WTC11 (cell line): Measurements from ENCODE around the gene NLGN1. TPM values are rescaled to one million over a fixed set of nuclear protein-coding genes. Genes with fewer than 3 reads are reported as not detected.

Experiments
- ATAC-seq: fragments of 200-7000 bp; cut with Tn5 transposase; 2 replicates; pipeline ENCODE4 v1.10.0; 2021; ENCODE audit warnings: mild to moderate bottlenecking, moderate library complexity
- CTCF ChIA-PET: fragments of 300-600 bp; sonication (Branson Sonifier 250); formaldehyde crosslinking; loops from one replicate; lab custom pipeline; 2021; ENCODE audit warnings: antibody characterized with exemption; lab: Charles Lee
- POLR2A ChIA-PET: fragments of 350-600 bp; sonication (Branson Sonifier 250); formaldehyde crosslinking; loops from one replicate; lab custom pipeline; 2021; ENCODE audit warnings: antibody characterized with exemption; lab: Charles Lee
- DNase-seq: peaks from one replicate; pipeline ENCODE4 v3.0.0; 2021; ENCODE audit warnings: low spot score
- H3K27ac Mint-ChIP-seq: 2 replicates; pipeline ENCODE4 v1.8.0; 2021; ENCODE audit warnings: mixed read lengths
- H3K27me3 Mint-ChIP-seq: 2 replicates; pipeline ENCODE4 v1.8.0; 2021; ENCODE audit warnings: low read depth, mild to moderate bottlenecking, moderate library complexity, mixed read lengths
- H3K36me3 Mint-ChIP-seq: 2 replicates; pipeline ENCODE4 v1.8.0; 2021; ENCODE audit warnings: mixed read lengths
- H3K4me1 Mint-ChIP-seq: 2 replicates; pipeline ENCODE4 v1.8.0; 2022; ENCODE audit warnings: mixed read lengths
- H3K4me3 Mint-ChIP-seq: 2 replicates; pipeline ENCODE4 v1.8.0; 2021; ENCODE audit warnings: mild to moderate bottlenecking, moderate library complexity, mixed read lengths
- H3K9me3 Mint-ChIP-seq: 2 replicates; pipeline ENCODE4 v1.8.0; 2021; ENCODE audit warnings: mixed read lengths
- ATF1 ChIP-seq: sonication (generic); formaldehyde crosslinking; IDR thresholded peaks from 2 replicates; pipeline ENCODE4 v1.8.1; 2023; ENCODE audit warnings: mild to moderate bottlenecking, moderate library complexity, missing genetic modification reagents
- ETV6 ChIP-seq: sonication (generic); formaldehyde crosslinking; IDR thresholded peaks from 2 replicates; pipeline ENCODE4 v1.8.1; 2022; ENCODE audit warnings: mild to moderate bottlenecking, missing genetic modification reagents
- FOXP1 ChIP-seq: sonication (generic); formaldehyde crosslinking; IDR thresholded peaks from 2 replicates; pipeline ENCODE4 v1.8.0; 2022; ENCODE audit warnings: missing genetic modification reagents, mild to moderate bottlenecking, moderate library complexity, borderline replicate concordance
- NR1H2 ChIP-seq: sonication (generic); formaldehyde crosslinking; IDR thresholded peaks from 2 replicates; pipeline ENCODE4 v1.9.0; 2021; ENCODE audit warnings: mild to moderate bottlenecking, moderate library complexity, missing genetic modification reagents
- NR2C2 ChIP-seq: sonication (generic); formaldehyde crosslinking; IDR thresholded peaks from 2 replicates; pipeline ENCODE4 v1.8.0; 2022; ENCODE audit warnings: mild to moderate bottlenecking, missing genetic modification reagents
- TP53 ChIP-seq: sonication (generic); formaldehyde crosslinking; IDR thresholded peaks from 2 replicates; pipeline ENCODE4 v1.8.1; 2023; ENCODE audit warnings: mild to moderate bottlenecking, missing genetic modification reagents
- ZNF416 ChIP-seq: fragments of 250-450 bp; sonication (Bioruptor Pico); IDR thresholded peaks from 2 replicates; pipeline ENCODE4 v1.9.0; 2021; ENCODE audit warnings: mild to moderate bottlenecking, inconsistent platforms
- total RNA-seq: library from RNA; stranded (reverse); gene quantifications from 3 replicates; pipeline ENCODE4 v1.2.3, GENCODE V29; 2021
- TF ChIP-seq, protein P1 (sequence below): sonication (generic); formaldehyde crosslinking; IDR thresholded peaks from 2 replicates; pipeline ENCODE4 v1.8.0; 2022; ENCODE audit warnings: mild to moderate bottlenecking, missing genetic modification reagents
- TF ChIP-seq, protein P2 (sequence below): fragments of 200-600 bp; IDR thresholded peaks from 2 replicates; pipeline ENCODE4 v1.8.0; 2022; ENCODE audit warnings: antibody characterized with exemption
- TF ChIP-seq, protein P3 (sequence below): fragments of 250-450 bp; sonication (Bioruptor Pico); IDR thresholded peaks from 2 replicates; pipeline ENCODE4 v1.9.0; 2021; ENCODE audit warnings: mild to moderate bottlenecking
- TF ChIP-seq, protein P4 (sequence below): fragments of 250-450 bp; sonication (Bioruptor Pico); IDR thresholded peaks from 2 replicates; pipeline ENCODE4 v1.8.0; 2021; ENCODE audit warnings: mild to moderate bottlenecking
- TF ChIP-seq, protein P5 (sequence below): sonication (generic); formaldehyde crosslinking; IDR thresholded peaks from 2 replicates; pipeline ENCODE4 v1.8.1; 2022; ENCODE audit warnings: mild to moderate bottlenecking, missing genetic modification reagents, moderate library complexity, borderline replicate concordance
- TF ChIP-seq, protein P6 (sequence below): fragments of 250-450 bp; sonication (Bioruptor Pico); conservative IDR thresholded peaks from 2 replicates; pipeline ENCODE4 v1.9.0; 2021; ENCODE audit warnings: mild to moderate bottlenecking
- TF ChIP-seq, protein P7 (sequence below): sonication (generic); formaldehyde crosslinking; IDR thresholded peaks from 2 replicates; pipeline ENCODE4 v1.8.0; 2022; ENCODE audit warnings: mild to moderate bottlenecking, missing genetic modification reagents
- TF ChIP-seq, protein P8 (sequence below): sonication (generic); formaldehyde crosslinking; IDR thresholded peaks from 2 replicates; pipeline ENCODE4 v1.8.0; 2023; ENCODE audit warnings: missing genetic modification reagents
- TF ChIP-seq, protein P9 (sequence below): fragments of 250-450 bp; sonication (Bioruptor Pico); IDR thresholded peaks from 2 replicates; pipeline ENCODE4 v2.1.2; 2022; ENCODE audit warnings: mild to moderate bottlenecking, moderate library complexity

NLGN1 gene
- total RNA-seq, 1 experiment from 2014 or later, result 12.4 TPM

DNA sequence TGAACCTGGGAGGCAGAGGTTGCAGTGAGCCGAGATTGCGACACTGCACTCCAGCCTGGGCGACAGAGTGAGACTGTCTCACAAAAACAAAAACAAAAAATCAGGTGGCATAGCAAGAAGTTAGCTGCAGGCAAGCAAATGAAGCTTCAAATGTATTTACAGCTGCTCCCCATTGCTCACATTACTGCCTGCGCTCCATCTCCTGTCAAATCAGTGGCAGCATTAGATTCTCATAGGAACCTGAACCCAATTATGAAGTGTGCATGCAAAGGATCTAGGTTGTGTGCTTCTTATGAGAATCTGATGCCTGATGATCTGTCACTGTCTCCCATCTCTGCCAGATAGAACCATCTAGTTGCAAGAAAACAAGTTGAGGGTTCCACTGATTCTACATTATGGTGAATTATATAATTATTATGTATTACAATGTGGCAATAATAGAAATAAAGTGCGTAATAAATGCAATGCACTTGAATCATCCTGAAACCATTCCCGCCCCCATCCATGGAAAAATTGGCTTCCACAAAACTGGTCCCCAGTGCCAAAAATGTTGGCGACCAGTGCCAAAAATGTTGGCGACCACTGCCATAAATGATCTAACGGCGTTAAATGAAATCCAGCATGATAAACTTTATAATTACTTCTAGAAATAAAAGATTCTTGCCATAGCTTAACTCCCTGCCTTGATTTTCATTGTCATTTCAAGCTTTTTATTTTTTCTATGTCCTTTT, 844.9 kb downstream of the NLGN1 start (continued):
- TF ChIP-seq, protein P1, sequence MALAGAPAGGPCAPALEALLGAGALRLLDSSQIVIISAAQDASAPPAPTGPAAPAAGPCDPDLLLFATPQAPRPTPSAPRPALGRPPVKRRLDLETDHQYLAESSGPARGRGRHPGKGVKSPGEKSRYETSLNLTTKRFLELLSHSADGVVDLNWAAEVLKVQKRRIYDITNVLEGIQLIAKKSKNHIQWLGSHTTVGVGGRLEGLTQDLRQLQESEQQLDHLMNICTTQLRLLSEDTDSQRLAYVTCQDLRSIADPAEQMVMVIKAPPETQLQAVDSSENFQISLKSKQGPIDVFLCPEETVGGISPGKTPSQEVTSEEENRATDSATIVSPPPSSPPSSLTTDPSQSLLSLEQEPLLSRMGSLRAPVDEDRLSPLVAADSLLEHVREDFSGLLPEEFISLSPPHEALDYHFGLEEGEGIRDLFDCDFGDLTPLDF, result no peak
- TF ChIP-seq, protein P2, sequence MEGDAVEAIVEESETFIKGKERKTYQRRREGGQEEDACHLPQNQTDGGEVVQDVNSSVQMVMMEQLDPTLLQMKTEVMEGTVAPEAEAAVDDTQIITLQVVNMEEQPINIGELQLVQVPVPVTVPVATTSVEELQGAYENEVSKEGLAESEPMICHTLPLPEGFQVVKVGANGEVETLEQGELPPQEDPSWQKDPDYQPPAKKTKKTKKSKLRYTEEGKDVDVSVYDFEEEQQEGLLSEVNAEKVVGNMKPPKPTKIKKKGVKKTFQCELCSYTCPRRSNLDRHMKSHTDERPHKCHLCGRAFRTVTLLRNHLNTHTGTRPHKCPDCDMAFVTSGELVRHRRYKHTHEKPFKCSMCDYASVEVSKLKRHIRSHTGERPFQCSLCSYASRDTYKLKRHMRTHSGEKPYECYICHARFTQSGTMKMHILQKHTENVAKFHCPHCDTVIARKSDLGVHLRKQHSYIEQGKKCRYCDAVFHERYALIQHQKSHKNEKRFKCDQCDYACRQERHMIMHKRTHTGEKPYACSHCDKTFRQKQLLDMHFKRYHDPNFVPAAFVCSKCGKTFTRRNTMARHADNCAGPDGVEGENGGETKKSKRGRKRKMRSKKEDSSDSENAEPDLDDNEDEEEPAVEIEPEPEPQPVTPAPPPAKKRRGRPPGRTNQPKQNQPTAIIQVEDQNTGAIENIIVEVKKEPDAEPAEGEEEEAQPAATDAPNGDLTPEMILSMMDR, result no peak

DNA sequence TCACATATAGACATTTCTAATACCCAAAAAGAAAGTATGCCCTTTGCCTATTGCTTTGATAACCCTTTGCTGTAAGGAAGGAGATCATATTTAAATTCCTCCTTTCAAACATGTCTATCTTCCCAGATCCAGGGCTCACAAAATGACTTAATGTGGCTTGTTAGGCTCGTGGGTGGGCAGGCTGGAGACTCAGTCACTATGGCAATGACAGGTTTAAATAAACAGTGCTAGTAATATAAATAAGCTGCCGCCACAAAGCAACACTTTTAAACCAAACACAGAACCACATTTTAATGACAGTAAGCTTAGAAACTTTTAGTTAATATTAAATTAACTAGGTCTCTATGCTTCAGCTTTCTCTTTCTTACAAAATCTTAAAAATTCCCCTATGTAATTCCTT, 845.6 kb downstream of the NLGN1 start:
- ChIA-PET CTCF (no interaction called here), POLR2A (no interaction called here)
- no peaks in the 10 kb centered on the region for H3K27me3 Mint-ChIP-seq
- no peak for DNase-seq
- TF ChIP-seq, protein P3, sequence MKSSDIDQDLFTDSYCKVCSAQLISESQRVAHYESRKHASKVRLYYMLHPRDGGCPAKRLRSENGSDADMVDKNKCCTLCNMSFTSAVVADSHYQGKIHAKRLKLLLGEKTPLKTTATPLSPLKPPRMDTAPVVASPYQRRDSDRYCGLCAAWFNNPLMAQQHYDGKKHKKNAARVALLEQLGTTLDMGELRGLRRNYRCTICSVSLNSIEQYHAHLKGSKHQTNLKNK (CRISPR knock-in tag), result no peak
- TF ChIP-seq ETV6 (CRISPR knock-in tag) (no peak), NR1H2 (CRISPR knock-in tag) (no peak), FOXP1 (CRISPR knock-in tag) (no peak), TP53 (CRISPR knock-in tag) (no peak), ATF1 (CRISPR knock-in tag) (no peak), ZNF416 (CRISPR knock-in tag) (no peak), NR2C2 (CRISPR knock-in tag) (no peak)
- TF ChIP-seq, protein P4, sequence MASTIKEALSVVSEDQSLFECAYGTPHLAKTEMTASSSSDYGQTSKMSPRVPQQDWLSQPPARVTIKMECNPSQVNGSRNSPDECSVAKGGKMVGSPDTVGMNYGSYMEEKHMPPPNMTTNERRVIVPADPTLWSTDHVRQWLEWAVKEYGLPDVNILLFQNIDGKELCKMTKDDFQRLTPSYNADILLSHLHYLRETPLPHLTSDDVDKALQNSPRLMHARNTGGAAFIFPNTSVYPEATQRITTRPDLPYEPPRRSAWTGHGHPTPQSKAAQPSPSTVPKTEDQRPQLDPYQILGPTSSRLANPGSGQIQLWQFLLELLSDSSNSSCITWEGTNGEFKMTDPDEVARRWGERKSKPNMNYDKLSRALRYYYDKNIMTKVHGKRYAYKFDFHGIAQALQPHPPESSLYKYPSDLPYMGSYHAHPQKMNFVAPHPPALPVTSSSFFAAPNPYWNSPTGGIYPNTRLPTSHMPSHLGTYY, result no peak
- TF ChIP-seq, protein P5, sequence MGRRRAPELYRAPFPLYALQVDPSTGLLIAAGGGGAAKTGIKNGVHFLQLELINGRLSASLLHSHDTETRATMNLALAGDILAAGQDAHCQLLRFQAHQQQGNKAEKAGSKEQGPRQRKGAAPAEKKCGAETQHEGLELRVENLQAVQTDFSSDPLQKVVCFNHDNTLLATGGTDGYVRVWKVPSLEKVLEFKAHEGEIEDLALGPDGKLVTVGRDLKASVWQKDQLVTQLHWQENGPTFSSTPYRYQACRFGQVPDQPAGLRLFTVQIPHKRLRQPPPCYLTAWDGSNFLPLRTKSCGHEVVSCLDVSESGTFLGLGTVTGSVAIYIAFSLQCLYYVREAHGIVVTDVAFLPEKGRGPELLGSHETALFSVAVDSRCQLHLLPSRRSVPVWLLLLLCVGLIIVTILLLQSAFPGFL (CRISPR knock-in tag), result no peak
- TF ChIP-seq, protein P6, sequence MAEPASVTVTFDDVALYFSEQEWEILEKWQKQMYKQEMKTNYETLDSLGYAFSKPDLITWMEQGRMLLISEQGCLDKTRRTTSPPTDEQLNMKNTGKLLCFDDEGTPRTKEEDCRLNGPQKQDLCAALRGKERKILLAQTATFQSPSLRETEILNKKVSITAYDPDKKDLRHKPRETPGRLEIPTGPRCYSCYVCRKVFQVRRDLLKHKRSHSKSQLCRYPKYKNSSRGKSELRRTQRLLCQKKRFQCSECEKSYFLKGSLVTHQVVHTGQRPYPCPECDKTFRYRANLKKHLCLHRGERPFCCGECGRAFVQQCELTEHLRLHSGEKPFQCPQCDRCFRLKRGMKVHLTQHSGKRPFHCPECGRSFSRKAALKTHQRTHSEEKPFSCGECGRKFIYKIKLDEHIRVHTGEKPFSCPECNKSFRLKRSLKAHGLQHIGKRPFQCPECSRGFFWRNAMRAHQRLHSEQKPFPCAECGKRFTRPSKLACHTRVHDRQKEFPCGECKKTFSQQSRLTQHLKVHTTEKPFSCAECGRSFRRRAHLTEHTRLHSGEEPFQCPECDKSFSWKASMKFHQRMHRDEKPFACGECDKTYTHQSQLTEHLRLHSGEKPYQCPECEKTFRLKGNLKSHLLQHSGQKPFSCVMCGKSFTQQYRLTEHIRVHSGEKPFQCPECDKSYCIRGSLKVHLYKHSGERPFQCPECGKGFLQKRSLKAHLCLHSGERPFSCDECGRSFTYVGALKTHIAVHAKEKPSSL (CRISPR knock-in tag), result no peak
- TF ChIP-seq, protein P7, sequence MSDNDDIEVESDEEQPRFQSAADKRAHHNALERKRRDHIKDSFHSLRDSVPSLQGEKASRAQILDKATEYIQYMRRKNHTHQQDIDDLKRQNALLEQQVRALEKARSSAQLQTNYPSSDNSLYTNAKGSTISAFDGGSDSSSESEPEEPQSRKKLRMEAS (CRISPR knock-in tag), result no peak
- TF ChIP-seq, protein P1, result no peak
- TF ChIP-seq, protein P8, sequence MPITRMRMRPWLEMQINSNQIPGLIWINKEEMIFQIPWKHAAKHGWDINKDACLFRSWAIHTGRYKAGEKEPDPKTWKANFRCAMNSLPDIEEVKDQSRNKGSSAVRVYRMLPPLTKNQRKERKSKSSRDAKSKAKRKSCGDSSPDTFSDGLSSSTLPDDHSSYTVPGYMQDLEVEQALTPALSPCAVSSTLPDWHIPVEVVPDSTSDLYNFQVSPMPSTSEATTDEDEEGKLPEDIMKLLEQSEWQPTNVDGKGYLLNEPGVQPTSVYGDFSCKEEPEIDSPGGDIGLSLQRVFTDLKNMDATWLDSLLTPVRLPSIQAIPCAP (CRISPR knock-in tag), result no peak
- TF ChIP-seq, protein P9, sequence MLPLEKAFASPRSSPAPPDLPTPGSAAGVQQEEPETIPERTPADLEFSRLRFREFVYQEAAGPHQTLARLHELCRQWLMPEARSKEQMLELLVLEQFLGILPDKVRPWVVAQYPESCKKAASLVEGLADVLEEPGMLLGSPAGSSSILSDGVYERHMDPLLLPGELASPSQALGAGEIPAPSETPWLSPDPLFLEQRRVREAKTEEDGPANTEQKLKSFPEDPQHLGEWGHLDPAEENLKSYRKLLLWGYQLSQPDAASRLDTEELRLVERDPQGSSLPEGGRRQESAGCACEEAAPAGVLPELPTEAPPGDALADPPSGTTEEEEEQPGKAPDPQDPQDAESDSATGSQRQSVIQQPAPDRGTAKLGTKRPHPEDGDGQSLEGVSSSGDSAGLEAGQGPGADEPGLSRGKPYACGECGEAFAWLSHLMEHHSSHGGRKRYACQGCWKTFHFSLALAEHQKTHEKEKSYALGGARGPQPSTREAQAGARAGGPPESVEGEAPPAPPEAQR (CRISPR knock-in tag), result no peak
- TF ChIP-seq, all 79 proteins: peak for 0
- peaks cover 3% of the 10 kb centered on the region for H3K36me3 Mint-ChIP-seq
- H3K4me1 Mint-ChIP-seq, result peaks cover 15% of the 10 kb centered on the region
- no peak overlapping the region for H3K4me3 Mint-ChIP-seq
- H3K27ac Mint-ChIP-seq, result no peak overlapping the region
- no peak for ATAC-seq
- peaks cover 18% of the 10 kb centered on the region for H3K9me3 Mint-ChIP-seq
